Endothelial cell of umbilical vein (primary cell): ENCODE results near the gene OTOGL.

ENCODE experiments used
- EZH2 ChIP-seq: IDR thresholded peaks from 2 replicates; pipeline ENCODE4 v1.6.1; 2012; ENCODE audit warnings: borderline replicate concordance, low read depth, mild to moderate bottlenecking, moderate library complexity, low read length, inconsistent platforms; ENCODE audit not compliant: severe bottlenecking
- FOS ChIP-seq: IDR thresholded peaks from 2 replicates; pipeline ENCODE4 v1.6.1; 2011; ENCODE audit warnings: mild to moderate bottlenecking, low read length, moderate library complexity, borderline replicate concordance; ENCODE audit not compliant: insufficient read depth
- JUN ChIP-seq: IDR thresholded peaks from 2 replicates; pipeline ENCODE4 v1.6.1; 2011; ENCODE audit warnings: borderline replicate concordance, low read depth; ENCODE audit not compliant: insufficient read length, insufficient read depth
- MAX ChIP-seq: IDR thresholded peaks from 2 replicates; pipeline ENCODE4 v1.6.1; 2011; ENCODE audit not compliant: insufficient read depth, insufficient read length
- POLR2A ChIP-seq: IDR thresholded peaks from 2 replicates; pipeline ENCODE4 v1.6.1; 2012; ENCODE audit warnings: low read depth, mild to moderate bottlenecking, control low read depth, low read length
- POLR2AphosphoS5 ChIP-seq: IDR thresholded peaks from 2 replicates; pipeline ENCODE4 v1.6.1; 2012; ENCODE audit warnings: low read depth, mild to moderate bottlenecking, control low read depth, low read length, moderate library complexity; ENCODE audit not compliant: insufficient read depth
- TF ChIP-seq, protein P1 (sequence below), 2 donors: IDR thresholded peaks; 1 replicate in 1 of 2; 2 replicates in 1 of 2; pipeline ENCODE4 v1.5.1; 2011; ENCODE audit warnings: low read length in 2 of 2, mild to moderate bottlenecking in 2 of 2, moderate library complexity in 2 of 2, control low read depth in 1 of 2, inconsistent platforms in 1 of 2, low read depth in 1 of 2; ENCODE audit not compliant: insufficient read depth in 1 of 2; ENCODE audit errors: extremely low read depth in 1 of 2

GRCh38 chr12:80381121-80381520 lies 281.8 kb downstream of the OTOGL start:
- TF ChIP-seq, protein P1, sequence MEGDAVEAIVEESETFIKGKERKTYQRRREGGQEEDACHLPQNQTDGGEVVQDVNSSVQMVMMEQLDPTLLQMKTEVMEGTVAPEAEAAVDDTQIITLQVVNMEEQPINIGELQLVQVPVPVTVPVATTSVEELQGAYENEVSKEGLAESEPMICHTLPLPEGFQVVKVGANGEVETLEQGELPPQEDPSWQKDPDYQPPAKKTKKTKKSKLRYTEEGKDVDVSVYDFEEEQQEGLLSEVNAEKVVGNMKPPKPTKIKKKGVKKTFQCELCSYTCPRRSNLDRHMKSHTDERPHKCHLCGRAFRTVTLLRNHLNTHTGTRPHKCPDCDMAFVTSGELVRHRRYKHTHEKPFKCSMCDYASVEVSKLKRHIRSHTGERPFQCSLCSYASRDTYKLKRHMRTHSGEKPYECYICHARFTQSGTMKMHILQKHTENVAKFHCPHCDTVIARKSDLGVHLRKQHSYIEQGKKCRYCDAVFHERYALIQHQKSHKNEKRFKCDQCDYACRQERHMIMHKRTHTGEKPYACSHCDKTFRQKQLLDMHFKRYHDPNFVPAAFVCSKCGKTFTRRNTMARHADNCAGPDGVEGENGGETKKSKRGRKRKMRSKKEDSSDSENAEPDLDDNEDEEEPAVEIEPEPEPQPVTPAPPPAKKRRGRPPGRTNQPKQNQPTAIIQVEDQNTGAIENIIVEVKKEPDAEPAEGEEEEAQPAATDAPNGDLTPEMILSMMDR (IDR thresholded peaks at IDR 0.05; ENCODE audit: extremely low read depth in 1 of 2, insufficient read depth in 1 of 2, low read depth in 1 of 2, low read length in 2 of 2): no peak
- no peak for TF ChIP-seq POLR2A
- TF ChIP-seq MAX: no peak
- TF ChIP-seq EZH2: no peak
- no peak for TF ChIP-seq POLR2AphosphoS5
- no peak for TF ChIP-seq JUN
- no peak for TF ChIP-seq FOS
